OCI-LY3 (cell line): Measurements from ENCODE around the gene ZNF691.

Experiments
- EZH2phosphoT487 ChIP-seq: fragments of 200-600 bp; shearing (Covaris generic); IDR thresholded peaks from 2 replicates; pipeline ENCODE4 v1.6.1; 2018; ENCODE audit warnings: antibody characterized with exemption, mixed run types, low read depth
- TF ChIP-seq, protein P1 (sequence below): fragments of 200-600, 300-600 bp; sonication (generic); IDR thresholded peaks from 2 replicates; pipeline ENCODE4 v1.5.1; 2014; ENCODE audit warnings: antibody characterized with exemption, low read length, low read depth

DNA sequence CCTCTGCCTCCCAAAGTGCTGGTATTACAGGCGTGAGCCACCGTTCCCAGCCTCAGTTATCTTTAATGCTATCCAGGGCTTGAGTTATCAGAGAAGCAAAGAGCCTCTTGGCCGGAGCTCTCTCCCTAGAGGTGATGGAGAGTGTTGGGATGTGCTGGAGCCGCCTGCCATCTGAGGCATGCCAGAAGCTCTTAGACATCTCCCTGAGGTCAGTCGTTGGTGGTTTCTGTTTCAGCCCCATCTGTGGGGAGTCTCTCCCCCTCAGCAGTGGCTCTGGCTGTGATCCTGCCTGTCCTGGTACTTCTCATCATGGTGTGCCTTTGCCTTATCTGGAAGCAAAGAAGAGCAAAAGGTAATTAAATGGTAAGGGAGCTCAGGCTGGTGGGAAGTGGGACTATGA is 11.6 kb upstream of the ZNF691 start:
- TF ChIP-seq, protein P1, sequence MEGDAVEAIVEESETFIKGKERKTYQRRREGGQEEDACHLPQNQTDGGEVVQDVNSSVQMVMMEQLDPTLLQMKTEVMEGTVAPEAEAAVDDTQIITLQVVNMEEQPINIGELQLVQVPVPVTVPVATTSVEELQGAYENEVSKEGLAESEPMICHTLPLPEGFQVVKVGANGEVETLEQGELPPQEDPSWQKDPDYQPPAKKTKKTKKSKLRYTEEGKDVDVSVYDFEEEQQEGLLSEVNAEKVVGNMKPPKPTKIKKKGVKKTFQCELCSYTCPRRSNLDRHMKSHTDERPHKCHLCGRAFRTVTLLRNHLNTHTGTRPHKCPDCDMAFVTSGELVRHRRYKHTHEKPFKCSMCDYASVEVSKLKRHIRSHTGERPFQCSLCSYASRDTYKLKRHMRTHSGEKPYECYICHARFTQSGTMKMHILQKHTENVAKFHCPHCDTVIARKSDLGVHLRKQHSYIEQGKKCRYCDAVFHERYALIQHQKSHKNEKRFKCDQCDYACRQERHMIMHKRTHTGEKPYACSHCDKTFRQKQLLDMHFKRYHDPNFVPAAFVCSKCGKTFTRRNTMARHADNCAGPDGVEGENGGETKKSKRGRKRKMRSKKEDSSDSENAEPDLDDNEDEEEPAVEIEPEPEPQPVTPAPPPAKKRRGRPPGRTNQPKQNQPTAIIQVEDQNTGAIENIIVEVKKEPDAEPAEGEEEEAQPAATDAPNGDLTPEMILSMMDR: no peak
- no peak for TF ChIP-seq EZH2phosphoT487
